MM.1S (cell line): ENCODE measurements around the gene DIO1.
A peak's percentile ranks its signal among the peaks of the same experiment; 100 is the strongest.

Experiments used
- DNase-seq: peaks from one replicate; pipeline ENCODE4 v3.0.0-alpha.2; 2015
- H2AFZ ChIP-seq: fragments of 300-600 bp; sonication (generic); 2 replicates; pipeline ENCODE4 v1.6.0; 2016; ENCODE audit warnings: antibody characterized with exemption, low read length
- H3F3A ChIP-seq: fragments of 300-600 bp; sonication (generic); 2 replicates; pipeline ENCODE4 v1.6.1; 2016; ENCODE audit warnings: mild to moderate bottlenecking, antibody characterized with exemption, low read length, moderate library complexity, mixed read lengths; ENCODE audit not compliant: insufficient read depth
- H3K27ac ChIP-seq: fragments of 300-600 bp; sonication (generic); 2 replicates; pipeline ENCODE4 v1.5.1; 2016; ENCODE audit warnings: mild to moderate bottlenecking, low read length
- H3K27me3 ChIP-seq: fragments of 300-600 bp; sonication (generic); replicated peaks from 2 replicates; pipeline ENCODE4 v1.6.0; 2016; ENCODE audit warnings: low read length; ENCODE audit not compliant: insufficient read depth
- H3K36me3 ChIP-seq: fragments of 300-600 bp; sonication (generic); replicated peaks from 2 replicates; pipeline ENCODE4 v1.6.1; 2016; ENCODE audit warnings: mild to moderate bottlenecking, low read length, mixed read lengths; ENCODE audit not compliant: insufficient read depth
- H3K4me1 ChIP-seq: fragments of 300-600 bp; sonication (generic); 2 replicates; pipeline ENCODE4 v1.6.1; 2016; ENCODE audit warnings: low read length, mixed read lengths
- H3K4me2 ChIP-seq: fragments of 300-600 bp; sonication (generic); 2 replicates; pipeline ENCODE4 v1.6.0; 2016; ENCODE audit warnings: low read depth, low read length
- H3K4me3 ChIP-seq: fragments of 300-600 bp; sonication (generic); 2 replicates; pipeline ENCODE4 v1.5.1; 2016; ENCODE audit warnings: low read length, mixed read lengths
- H3K79me2 ChIP-seq: fragments of 300-600 bp; sonication (generic); 2 replicates; pipeline ENCODE4 v1.6.1; 2016; ENCODE audit warnings: mixed run types, low read length, mixed read lengths
- H3K9ac ChIP-seq: fragments of 300-600 bp; sonication (generic); 2 replicates; pipeline ENCODE4 v1.6.1; 2016; ENCODE audit warnings: low read length, mixed read lengths
- H3K9me2 ChIP-seq: fragments of 300-600 bp; sonication (generic); replicated peaks from 2 replicates; pipeline ENCODE4 v1.6.1; 2016; ENCODE audit warnings: mild to moderate bottlenecking, low read length, mixed read lengths; ENCODE audit not compliant: insufficient read depth
- H3K9me3 ChIP-seq: fragments of 300-600 bp; sonication (generic); replicated peaks from 2 replicates; pipeline ENCODE4 v1.6.1; 2016; ENCODE audit warnings: mild to moderate bottlenecking, low read length, mixed read lengths; ENCODE audit not compliant: insufficient read depth
- H4K20me1 ChIP-seq: fragments of 300-600 bp; sonication (generic); 2 replicates; pipeline ENCODE4 v1.6.1; 2016; ENCODE audit warnings: mild to moderate bottlenecking, low read length, moderate library complexity, mixed read lengths; ENCODE audit not compliant: insufficient read depth
- CTCF ChIP-seq: fragments of 300-600 bp; sonication (generic); IDR thresholded peaks from 2 replicates; pipeline ENCODE4 v1.5.1; 2016; ENCODE audit warnings: antibody characterized with exemption, low read length, mixed read lengths
- EZH2 ChIP-seq: fragments of 300-600 bp; sonication (generic); optimal IDR thresholded peaks from 2 replicates; pipeline ENCODE3; 2017; ENCODE audit warnings: low read depth, mild to moderate bottlenecking, antibody characterized with exemption, low read length, mixed read lengths
- EZH2phosphoT487 ChIP-seq: fragments of 300-600 bp; sonication (generic); IDR thresholded peaks from 2 replicates; pipeline ENCODE4 v1.6.1; 2018; ENCODE audit warnings: antibody characterized with exemption, low read length

The DIO1 gene

GRCh38 chr1:53945433-53946251 is 51.7 kb downstream of the DIO1 start, which contains the start of gene IFT25:
IFT25 (minus strand) TSS chr1:53945699; CDS start chr1:53940082, 5,617 bp downstream.
- peak; percentile 90 for DNase-seq

GRCh38 chr1:53946252-53947171 is 52.5 kb downstream of the DIO1 start, which contains the start of gene LRRC42:
LRRC42 (plus strand) TSS chr1:53946350; CDS start chr1:53952000, 5,650 bp downstream.
- no peaks in the 10 kb centered on the region for H3K9me2 ChIP-seq
- peak within 1 kb of the TSS; percentile 80 for H2AFZ ChIP-seq
- peak within 1 kb of the TSS; percentile 79 for H3K4me2 ChIP-seq
- DNase-seq, result no peak
- H3K27me3 ChIP-seq, result no peaks in the 10 kb centered on the region
- H3K4me1 ChIP-seq, result 0 out of 2 replicates have a peak, but pooled peaks cover 6% of the 10 kb centered on the region
- no peaks in the 10 kb centered on the region for H3F3A ChIP-seq
- no peaks in the 10 kb centered on the region for H3K9me3 ChIP-seq
- H4K20me1 ChIP-seq, result no peaks in the 10 kb centered on the region
- H3K9ac ChIP-seq, result peak within 1 kb of the TSS; percentile 77
- peaks cover 78% of the 10 kb centered on the region for H3K79me2 ChIP-seq
- peak within 1 kb of the TSS; percentile 64; the same call in 1 of the 2 replicates for H3K27ac ChIP-seq
- H3K36me3 ChIP-seq, result no peaks in the 10 kb centered on the region
- peak within 1 kb of the TSS; percentile 99 for H3K4me3 ChIP-seq
- no peak for TF ChIP-seq EZH2
- TF ChIP-seq CTCF, result peak; percentile 25
- no peak for TF ChIP-seq EZH2phosphoT487

More at GRCh38 chr1:53945433-53946251, 51.7 kb downstream of the DIO1 start, which contains the start of gene IFT25:
- no peaks in the 10 kb centered on the region for H3F3A ChIP-seq
- no peaks in the 10 kb centered on the region for H3K9me2 ChIP-seq
- H3K4me3 ChIP-seq, result peak within 1 kb of the TSS; percentile 99
- H2AFZ ChIP-seq, result peak within 1 kb of the TSS; percentile 80
- H3K27me3 ChIP-seq, result no peaks in the 10 kb centered on the region
- no peaks in the 10 kb centered on the region for H4K20me1 ChIP-seq
- H3K79me2 ChIP-seq, result peaks cover 72% of the 10 kb centered on the region
- no peak for TF ChIP-seq EZH2
- TF ChIP-seq CTCF, result no peak
- no peak for TF ChIP-seq EZH2phosphoT487
- H3K9ac ChIP-seq, result peak within 1 kb of the TSS; percentile 77
- H3K27ac ChIP-seq, result peak within 1 kb of the TSS; percentile 64; the same call in 1 of the 2 replicates
- H3K36me3 ChIP-seq, result no peaks in the 10 kb centered on the region
- no peaks in the 10 kb centered on the region for H3K9me3 ChIP-seq
- 0 out of 2 replicates have a peak, but pooled peaks cover 6% of the 10 kb centered on the region for H3K4me1 ChIP-seq
- peak within 1 kb of the TSS; percentile 79 for H3K4me2 ChIP-seq

- H3K27ac ChIP-seq, result no peak overlapping the region
- peak overlapping the region; percentile 74; the same call in 1 of the 2 replicates for H3K9ac ChIP-seq
- H3K9me3 ChIP-seq, result no peaks in the 10 kb centered on the region
- no peak for TF ChIP-seq EZH2
- TF ChIP-seq EZH2phosphoT487, result no peak
- no peak for TF ChIP-seq CTCF
- H3K4me3 ChIP-seq, result peak overlapping the region; percentile 85
- no peak for DNase-seq
- H3K36me3 ChIP-seq, result no peaks in the 10 kb centered on the region
- no peaks in the 10 kb centered on the region for H3K9me2 ChIP-seq
- no peaks in the 10 kb centered on the region for H4K20me1 ChIP-seq
- H3K27me3 ChIP-seq, result no peaks in the 10 kb centered on the region
- H3K4me2 ChIP-seq, result peak overlapping the region; percentile 79
- no peaks in the 10 kb centered on the region for H3F3A ChIP-seq
- 0 out of 2 replicates have a peak, but pooled peaks cover 6% of the 10 kb centered on the region for H3K4me1 ChIP-seq
- peaks cover 75% of the 10 kb centered on the region for H3K79me2 ChIP-seq
- H2AFZ ChIP-seq, result peak overlapping the region; percentile 56; the same call in 1 of the 2 replicates
Observed at GRCh38 chr1:53947172-53947907, 53.4 kb downstream of the DIO1 start.
